Measurements from ENCODE around the gene TMEM30A. TPM values are rescaled to one million over a fixed set of nuclear protein-coding genes. Genes with fewer than 3 reads are reported as not detected.
A peak's percentile ranks its signal among the peaks of the same experiment; 100 is the strongest.

The TMEM30A gene
- total and polyA plus RNA-seq, 2 donors (not counting 3 experiments of a cell fraction or from before 2014, with no cell fraction given) = 42.2 to 197 TPM

- BruUV-seq (replicated peaks) = no TSS peak
- intact Hi-C loops (cut with micrococcal nuclease) = no loop called here
- FAIRE-seq = no peak
Measured at GRCh38 chr6:75307364-75308004, 22.9 kb upstream of the TMEM30A start.

GRCh38 chr6:75306064-75306463 lies 21.5 kb upstream of the TMEM30A start:
- no peaks in the 10 kb centered on the region for H3K79me2 ChIP-seq (ENCODE audit: control insufficient read depth, insufficient read depth, low read length)
- H3K4me1 ChIP-seq (ENCODE audit: control insufficient read depth, extremely low read depth, insufficient read depth, low read length) = peaks cover 3% of the 10 kb centered on the region
- peak; percentile 50 for FAIRE-seq
- no peaks in the 10 kb centered on the region for H3K36me3 ChIP-seq (ENCODE audit: control insufficient read depth in 2 of 2, extremely low read depth in 1 of 2, insufficient read depth in 2 of 2, low read length in 2 of 2)
- H3K27me3 ChIP-seq (ENCODE audit: control insufficient read depth in 2 of 2, insufficient read depth in 2 of 2, low read length in 2 of 2) = peaks cover 0 to 2% of the 10 kb centered on the region in 2 experiments
- peak; percentile 81 for DNase-seq (ENCODE audit: low read depth, low spot score)
- TF ChIP-seq POLR2A (IDR thresholded peaks at IDR 0.05; ENCODE audit: low read depth, low read length) (no peak), EZH2 (IDR thresholded peaks at IDR 0.05; ENCODE audit: borderline replicate concordance, low read depth, low read length, severe bottlenecking) (no peak), MAX (IDR thresholded peaks at IDR 0.05; ENCODE audit: insufficient read depth, insufficient read length) (no peak), FOS (IDR thresholded peaks at IDR 0.05; ENCODE audit: borderline replicate concordance, insufficient read depth, low read length) (no peak), MYC (IDR thresholded peaks at IDR 0.05; ENCODE audit: low read depth, low read length) (no peak), POLR2AphosphoS5 (IDR thresholded peaks at IDR 0.05; ENCODE audit: insufficient read depth, low read depth, low read length) (no peak), GATA2 (IDR thresholded peaks at IDR 0.05; ENCODE audit: insufficient read depth, insufficient read length, low read depth, low read length) (no peak), CTCF (IDR thresholded peaks at IDR 0.05; ENCODE audit: extremely low read depth in 1 of 2, insufficient read depth in 1 of 2, low read depth in 1 of 2, low read length in 2 of 2) (no peak), JUN (IDR thresholded peaks at IDR 0.05; ENCODE audit: borderline replicate concordance, insufficient read depth, insufficient read length, low read depth) (no peak)
- BruUV-seq (replicated peaks) = no TSS peak
- no peak overlapping the region for H3K4me3 ChIP-seq (replicated peaks in 1 of 3; ENCODE audit: insufficient read depth in 1 of 3, low read depth in 1 of 3, low read length in 3 of 3)
- H2AFZ ChIP-seq (ENCODE audit: low read depth, low read length) = no peak overlapping the region
- no peak overlapping the region for H3K4me2 ChIP-seq (ENCODE audit: insufficient read depth, low read length)
- no peak overlapping the region for H3K27ac ChIP-seq (ENCODE audit: insufficient read depth, low read depth, low read length)
- POLR2A ChIA-PET = interaction anchor here (1.6 kb wide), 1 partner anchor 38 kb away, joined by 5 read pairs; no protein-coding TSS in a partner anchor
- CTCF ChIA-PET = interaction anchor here (0.9 to 3.3 kb wide), 6 partner anchors 9 to 219 kb away, joined by 3 to 13 read pairs (median 4); no protein-coding TSS in a partner anchor
- no peak overlapping the region for H3K9ac ChIP-seq (replicated peaks; ENCODE audit: extremely low read depth, insufficient read depth, low read length)
- H4K20me1 ChIP-seq (replicated peaks; ENCODE audit: control insufficient read depth, extremely low read depth, insufficient read depth, low read length) = no peaks in the 10 kb centered on the region
- H3K9me3 ChIP-seq (replicated peaks; ENCODE audit: control insufficient read depth, insufficient read depth, low read length) = no peaks in the 10 kb centered on the region
- intact Hi-C loops (cut with micrococcal nuclease) (no loop called here), dilution Hi-C loops (cut with MboI; ENCODE audit: extremely low pct_ligation_motif_present, low sequenced_read_pairs) (loop anchor here (25.0 kb wide), 1 partner anchor 231 kb away; no protein-coding TSS in a partner anchor)
- no peaks in the 10 kb centered on the region for H3K9me1 ChIP-seq (replicated peaks; ENCODE audit: control insufficient read depth, extremely low read depth, insufficient read depth, low read length)

More at GRCh38 chr6:75307364-75308004, 22.9 kb upstream of the TMEM30A start:
- Histone ChIP-seq H3K27me3 (ENCODE audit: control insufficient read depth in 2 of 2, insufficient read depth in 2 of 2, low read length in 2 of 2) (peaks cover 0 to 2% of the 10 kb centered on the region in 2 experiments), H3K4me3 (replicated peaks in 1 of 3; ENCODE audit: insufficient read depth in 1 of 3, low read depth in 1 of 3, low read length in 3 of 3) (no peak overlapping the region), H3K9me1 (replicated peaks; ENCODE audit: control insufficient read depth, extremely low read depth, insufficient read depth, low read length) (no peaks in the 10 kb centered on the region), H2AFZ (ENCODE audit: low read depth, low read length) (no peak overlapping the region), H3K27ac (ENCODE audit: insufficient read depth, low read depth, low read length) (no peak overlapping the region), H3K4me2 (ENCODE audit: insufficient read depth, low read length) (no peak overlapping the region), H3K79me2 (ENCODE audit: control insufficient read depth, insufficient read depth, low read length) (no peaks in the 10 kb centered on the region), H3K9me3 (replicated peaks; ENCODE audit: control insufficient read depth, insufficient read depth, low read length) (no peaks in the 10 kb centered on the region), H3K9ac (replicated peaks; ENCODE audit: extremely low read depth, insufficient read depth, low read length) (no peak overlapping the region), H4K20me1 (replicated peaks; ENCODE audit: control insufficient read depth, extremely low read depth, insufficient read depth, low read length) (no peaks in the 10 kb centered on the region), H3K36me3 (ENCODE audit: control insufficient read depth in 2 of 2, extremely low read depth in 1 of 2, insufficient read depth in 2 of 2, low read length in 2 of 2) (no peaks in the 10 kb centered on the region), H3K4me1 (ENCODE audit: control insufficient read depth, extremely low read depth, insufficient read depth, low read length) (peaks cover 3% of the 10 kb centered on the region)
- TF ChIP-seq JUN (IDR thresholded peaks at IDR 0.05; ENCODE audit: borderline replicate concordance, insufficient read depth, insufficient read length, low read depth) = no peak
- POLR2A ChIA-PET = no interaction called here
- CTCF ChIA-PET = interaction anchor here (1.6 kb wide), 1 partner anchor 10 kb away, joined by 4 read pairs; no protein-coding TSS in a partner anchor
- dilution Hi-C loops (cut with MboI; ENCODE audit: extremely low pct_ligation_motif_present, low sequenced_read_pairs) = loop anchor here (25.0 kb wide), 1 partner anchor 230 kb away; no protein-coding TSS in a partner anchor
- DNase-seq (ENCODE audit: low read depth, low spot score) = no peak

Data from endothelial cell of umbilical vein (primary cell).